A549 (cell line): ENCODE data around the gene ASPN.

Experiments
- CHD2 ChIP-seq: fragments of 150-350 bp; IDR thresholded peaks from 2 replicates; pipeline ENCODE4 v1.6.1; 2014; ENCODE audit warnings: low read length; ENCODE audit not compliant: partially characterized antibody
- CTCF ChIP-seq: fragments of >200 bp; sonication (Bioruptor Twin); formaldehyde crosslinking; IDR thresholded peaks from 3 replicates; pipeline ENCODE4 v1.5.1; 2016
- NFE2L2 ChIP-seq: fragments of 150-350 bp; conservative IDR thresholded peaks from 2 replicates; pipeline ENCODE4 v1.6.1; 2014; ENCODE audit warnings: low read length
- PHF8 ChIP-seq: fragments of 200-600 bp; sonication (generic); IDR thresholded peaks from 2 replicates; pipeline ENCODE4 v1.6.1; 2016; ENCODE audit warnings: low read depth, mild to moderate bottlenecking, antibody characterized with exemption, moderate library complexity, borderline replicate concordance
- POLR2A ChIP-seq: IDR thresholded peaks from 2 replicates; pipeline ENCODE4 v1.6.1; 2012; ENCODE audit warnings: mild to moderate bottlenecking, low read length
- RAD21 ChIP-seq, 2 experiments: fragments of >200 bp in 1 of 2; sonication (Bioruptor Twin) in 1 of 2; formaldehyde crosslinking in 1 of 2; IDR thresholded peaks in 1 of 2; conservative IDR thresholded peaks in 1 of 2; 2 replicates in 1 of 2; 3 replicates in 1 of 2; pipeline ENCODE4 v1.6.1; 2012 to 2018; ENCODE audit warnings: inconsistent platforms in 1 of 2
- USF2 ChIP-seq: fragments of 450-650 bp; IDR thresholded peaks from 2 replicates; pipeline ENCODE4 v1.6.1; 2014; ENCODE audit warnings: antibody characterized with exemption

GRCh38 chr9:92492781-92493401, 10.6 kb upstream of the ASPN start:
- TF ChIP-seq CTCF (no peak), NFE2L2 (no peak), POLR2A (no peak), CHD2 (no peak), RAD21 (conservative IDR thresholded peaks at IDR 0.05 in 1 of 2, IDR thresholded peaks at IDR 0.05 in 1 of 2) (no peak), USF2 (no peak), PHF8 (no peak)
